BE2C (cell line): ENCODE results near the gene C17orf113.
A peak's percentile ranks its signal among the peaks of the same experiment; 100 is the strongest.

ENCODE experiments used
- DNase-seq: peaks from one replicate; pipeline ENCODE4 v3.0.0-alpha.2; 2020
- H3K27me3 ChIP-seq: fragments of 250-450 bp; sonication (Bioruptor Pico); 2 replicates; pipeline ENCODE4 v1.5.1; 2020; ENCODE audit warnings: mild to moderate bottlenecking
- H3K36me3 ChIP-seq: fragments of 250-450 bp; sonication (Bioruptor Pico); 2 replicates; pipeline ENCODE4 v1.5.1; 2020; ENCODE audit warnings: mild to moderate bottlenecking
- H3K4me1 ChIP-seq: fragments of 250-450 bp; sonication (Bioruptor Pico); 2 replicates; pipeline ENCODE4 v1.5.1; 2020
- H3K4me3 ChIP-seq: 2 replicates; pipeline ENCODE4 v1.5.1; 2011; ENCODE audit warnings: low read depth, low read length
- H3K9me3 ChIP-seq: fragments of 250-450 bp; sonication (Bioruptor Pico); 2 replicates; pipeline ENCODE4 v1.5.1; 2020
- CTCF ChIP-seq: IDR thresholded peaks from 2 replicates; pipeline ENCODE4 v1.5.1; 2012; ENCODE audit warnings: mild to moderate bottlenecking, low read depth, low read length

Gene C17orf113

GRCh38 chr17:42075789-42076188, 25.4 kb upstream of the C17orf113 start:
- TF ChIP-seq CTCF, result no peak
- H3K27me3 ChIP-seq, result peaks cover 7% of the 10 kb centered on the region; the same call in 1 of the 2 replicates
- H3K4me3 ChIP-seq, result no peak overlapping the region
- H3K4me1 ChIP-seq, result peaks cover 5% of the 10 kb centered on the region
- H3K9me3 ChIP-seq, result no peaks in the 10 kb centered on the region
- H3K36me3 ChIP-seq, result no peaks in the 10 kb centered on the region
- DNase-seq, result no peak

GRCh38 chr17:42072323-42073187, 22.2 kb upstream of the C17orf113 start:
- peak; percentile 44 for DNase-seq
- peak; percentile 22; the same call in 1 of the 2 replicates for TF ChIP-seq CTCF
- Histone ChIP-seq H3K9me3 (no peaks in the 10 kb centered on the region), H3K27me3 (peaks cover 7% of the 10 kb centered on the region; the same call in 1 of the 2 replicates), H3K36me3 (no peaks in the 10 kb centered on the region), H3K4me1 (peaks cover 7% of the 10 kb centered on the region), H3K4me3 (peak overlapping the region; percentile 41)

GRCh38 chr17:42071810-42072209, 21.4 kb upstream of the C17orf113 start:
- Histone ChIP-seq H3K4me1 (peaks cover 9% of the 10 kb centered on the region), H3K27me3 (peaks cover 7% of the 10 kb centered on the region; the same call in 1 of the 2 replicates), H3K4me3 (peak overlapping the region; percentile 41), H3K9me3 (no peaks in the 10 kb centered on the region), H3K36me3 (no peaks in the 10 kb centered on the region)
- no peak for DNase-seq
- no peak for TF ChIP-seq CTCF

- TF ChIP-seq CTCF, result no peak
- H3K4me1 ChIP-seq, result peaks cover 9% of the 10 kb centered on the region
- H3K4me3 ChIP-seq, result no peak overlapping the region
- no peaks in the 10 kb centered on the region for H3K9me3 ChIP-seq
- no peaks in the 10 kb centered on the region for H3K36me3 ChIP-seq
- no peak for DNase-seq
- peaks cover 7% of the 10 kb centered on the region; the same call in 1 of the 2 replicates for H3K27me3 ChIP-seq
Measured at GRCh38 chr17:42068979-42069378, 18.6 kb upstream of the C17orf113 start.

- Histone ChIP-seq H3K4me3 (no peak overlapping the region), H3K9me3 (no peaks in the 10 kb centered on the region), H3K4me1 (peaks cover 9% of the 10 kb centered on the region), H3K27me3 (peaks cover 6% of the 10 kb centered on the region; the same call in 1 of the 2 replicates), H3K36me3 (no peaks in the 10 kb centered on the region)
- DNase-seq, result peak; percentile 82
- peak; percentile 94 for TF ChIP-seq CTCF
Measured at GRCh38 chr17:42067371-42068091, 17.1 kb upstream of the C17orf113 start.
